Measurements from ENCODE around the gene BICC1.

DNA sequence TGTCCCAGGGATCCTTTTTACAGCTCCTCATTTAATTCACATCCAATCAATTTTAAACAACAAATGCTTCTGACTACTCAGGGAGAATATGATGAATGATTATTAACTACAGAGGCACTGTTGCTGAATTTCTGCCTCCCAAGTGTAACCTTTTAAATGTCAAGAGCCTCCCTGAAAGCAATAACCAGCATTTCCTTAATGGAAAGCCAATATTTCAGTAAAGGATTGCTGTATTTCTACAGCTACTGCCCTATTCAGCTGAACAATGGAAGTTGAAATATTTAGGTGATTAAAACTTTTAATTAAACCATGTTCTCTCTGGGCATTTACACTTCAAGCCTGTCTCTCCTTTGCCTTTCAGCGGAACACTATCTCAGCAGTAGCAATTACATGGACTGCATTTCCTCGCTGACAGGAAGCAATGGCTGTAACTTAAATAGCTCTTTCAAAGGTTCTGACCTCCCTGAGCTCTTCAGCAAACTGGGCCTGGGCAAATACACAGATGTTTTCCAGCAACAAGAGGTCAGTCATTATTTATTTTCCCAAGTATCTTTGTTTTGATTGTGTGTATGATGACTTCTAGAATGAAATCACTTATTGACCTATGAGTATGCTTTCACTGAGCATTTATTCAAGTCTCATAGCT is 304.7 kb downstream of the BICC1 start:
- TF ChIP-seq POLR2A (IDR thresholded peaks at IDR 0.05), result no peak
- TF ChIP-seq, protein P1, sequence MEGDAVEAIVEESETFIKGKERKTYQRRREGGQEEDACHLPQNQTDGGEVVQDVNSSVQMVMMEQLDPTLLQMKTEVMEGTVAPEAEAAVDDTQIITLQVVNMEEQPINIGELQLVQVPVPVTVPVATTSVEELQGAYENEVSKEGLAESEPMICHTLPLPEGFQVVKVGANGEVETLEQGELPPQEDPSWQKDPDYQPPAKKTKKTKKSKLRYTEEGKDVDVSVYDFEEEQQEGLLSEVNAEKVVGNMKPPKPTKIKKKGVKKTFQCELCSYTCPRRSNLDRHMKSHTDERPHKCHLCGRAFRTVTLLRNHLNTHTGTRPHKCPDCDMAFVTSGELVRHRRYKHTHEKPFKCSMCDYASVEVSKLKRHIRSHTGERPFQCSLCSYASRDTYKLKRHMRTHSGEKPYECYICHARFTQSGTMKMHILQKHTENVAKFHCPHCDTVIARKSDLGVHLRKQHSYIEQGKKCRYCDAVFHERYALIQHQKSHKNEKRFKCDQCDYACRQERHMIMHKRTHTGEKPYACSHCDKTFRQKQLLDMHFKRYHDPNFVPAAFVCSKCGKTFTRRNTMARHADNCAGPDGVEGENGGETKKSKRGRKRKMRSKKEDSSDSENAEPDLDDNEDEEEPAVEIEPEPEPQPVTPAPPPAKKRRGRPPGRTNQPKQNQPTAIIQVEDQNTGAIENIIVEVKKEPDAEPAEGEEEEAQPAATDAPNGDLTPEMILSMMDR (IDR thresholded peaks at IDR 0.05 in 4 of 5, conservative IDR thresholded peaks at IDR 0.05 in 1 of 5), result no peak
